NB4 (cell line): ENCODE results near the gene NGF.

Source experiments
- POLR2A ChIP-seq: IDR thresholded peaks from 2 replicates; pipeline ENCODE4 v1.6.1; 2011; ENCODE audit warnings: mild to moderate bottlenecking; ENCODE audit not compliant: insufficient read length; ENCODE audit errors: extremely low read depth
- TF ChIP-seq, protein P1 (sequence below): IDR thresholded peaks from one replicate; pipeline ENCODE4 v1.5.1; 2012; ENCODE audit warnings: low read depth, low read length

DNA sequence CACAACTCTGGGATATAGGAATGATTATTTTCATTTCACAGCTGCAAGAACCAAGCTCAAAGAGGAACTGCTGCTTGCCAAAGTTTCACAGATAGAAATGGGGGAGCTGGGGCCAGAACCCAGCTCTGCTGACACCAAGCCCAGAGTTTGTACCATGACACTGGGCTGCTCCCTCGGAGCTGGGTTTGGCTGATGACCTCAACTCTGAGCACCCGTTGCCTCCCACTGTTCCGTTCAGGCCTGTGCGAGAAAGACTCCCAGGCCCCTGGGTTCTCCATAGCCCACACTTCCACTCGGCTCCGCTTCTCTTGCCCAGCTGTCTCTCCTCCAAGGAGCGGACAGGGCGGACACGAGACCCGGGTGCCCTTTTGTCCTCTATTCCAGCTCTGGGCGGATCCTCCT is 55.2 kb downstream of the NGF start:
- TF ChIP-seq, protein P1, sequence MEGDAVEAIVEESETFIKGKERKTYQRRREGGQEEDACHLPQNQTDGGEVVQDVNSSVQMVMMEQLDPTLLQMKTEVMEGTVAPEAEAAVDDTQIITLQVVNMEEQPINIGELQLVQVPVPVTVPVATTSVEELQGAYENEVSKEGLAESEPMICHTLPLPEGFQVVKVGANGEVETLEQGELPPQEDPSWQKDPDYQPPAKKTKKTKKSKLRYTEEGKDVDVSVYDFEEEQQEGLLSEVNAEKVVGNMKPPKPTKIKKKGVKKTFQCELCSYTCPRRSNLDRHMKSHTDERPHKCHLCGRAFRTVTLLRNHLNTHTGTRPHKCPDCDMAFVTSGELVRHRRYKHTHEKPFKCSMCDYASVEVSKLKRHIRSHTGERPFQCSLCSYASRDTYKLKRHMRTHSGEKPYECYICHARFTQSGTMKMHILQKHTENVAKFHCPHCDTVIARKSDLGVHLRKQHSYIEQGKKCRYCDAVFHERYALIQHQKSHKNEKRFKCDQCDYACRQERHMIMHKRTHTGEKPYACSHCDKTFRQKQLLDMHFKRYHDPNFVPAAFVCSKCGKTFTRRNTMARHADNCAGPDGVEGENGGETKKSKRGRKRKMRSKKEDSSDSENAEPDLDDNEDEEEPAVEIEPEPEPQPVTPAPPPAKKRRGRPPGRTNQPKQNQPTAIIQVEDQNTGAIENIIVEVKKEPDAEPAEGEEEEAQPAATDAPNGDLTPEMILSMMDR: no peak
- TF ChIP-seq POLR2A: no peak
